NT2/D1 (cell line): ENCODE data around the gene ZNF726.

Source experiments
- SUZ12 ChIP-seq: IDR thresholded peaks from 2 replicates; pipeline ENCODE4 v1.6.1; 2011; ENCODE audit not compliant: insufficient read length, insufficient read depth; ENCODE audit errors: extremely low read depth
- YY1 ChIP-seq: IDR thresholded peaks from 2 replicates; pipeline ENCODE4 v1.6.1; 2011; ENCODE audit not compliant: insufficient read length, insufficient read depth
- ZNF274 ChIP-seq: IDR thresholded peaks from 2 replicates; pipeline ENCODE4 v1.6.1; 2011; ENCODE audit warnings: mild to moderate bottlenecking, low read depth, low read length

- TF ChIP-seq YY1, result no peak
- no peak for TF ChIP-seq ZNF274
- no peak for TF ChIP-seq SUZ12
These were observed 7.9 kb upstream of the ZNF726 start for GRCh38 chr19:23906835-23907234.
